Osteoblast (primary cell): ENCODE measurements around the gene PCDHGA5. TPM values are rescaled to one million over a fixed set of nuclear protein-coding genes. Genes with fewer than 3 reads are reported as not detected.

ENCODE experiments used
- DNase-seq: peaks from one replicate; pipeline ENCODE4 v3.0.0; 2011; ENCODE audit warnings: low spot score, mixed read lengths; ENCODE audit not compliant: insufficient read length; ENCODE audit errors: missing footprints
- H2AFZ ChIP-seq: 2 replicates; pipeline ENCODE4 v1.6.0; 2011; ENCODE audit warnings: mild to moderate bottlenecking, low read length
- H3K27ac ChIP-seq: 2 replicates; pipeline ENCODE4 v1.5.1; 2011; ENCODE audit warnings: mild to moderate bottlenecking, low read depth, low read length, moderate library complexity
- H3K27me3 ChIP-seq: 2 replicates; pipeline ENCODE4 v1.6.0; 2012; ENCODE audit warnings: mild to moderate bottlenecking, control low read depth, inconsistent platforms, low read length, moderate library complexity; ENCODE audit not compliant: insufficient read depth
- H3K36me3 ChIP-seq: 2 replicates; pipeline ENCODE4 v1.5.1; 2011; ENCODE audit warnings: mild to moderate bottlenecking, low read length, control low read depth, moderate library complexity; ENCODE audit not compliant: insufficient read depth
- H3K4me1 ChIP-seq: 2 replicates; pipeline ENCODE4 v1.5.1; 2011; ENCODE audit warnings: mild to moderate bottlenecking, low read length, control low read depth, moderate library complexity; ENCODE audit not compliant: insufficient read depth
- H3K4me2 ChIP-seq: 2 replicates; pipeline ENCODE4 v1.6.0; 2011; ENCODE audit warnings: mild to moderate bottlenecking, low read length; ENCODE audit not compliant: insufficient read depth
- H3K4me3 ChIP-seq: fragments of 200-600 bp; sonication (generic); 3 replicates; pipeline ENCODE4 v1.5.1; 2012; ENCODE audit warnings: mild to moderate bottlenecking, low read length, inconsistent platforms; ENCODE audit not compliant: insufficient read depth
- H3K79me2 ChIP-seq: 2 replicates; pipeline ENCODE4 v1.6.0; 2012; ENCODE audit warnings: mild to moderate bottlenecking, low read length, control low read depth, inconsistent platforms; ENCODE audit not compliant: insufficient read depth
- H3K9me3 ChIP-seq: 2 replicates; pipeline ENCODE4 v1.5.1; 2011; ENCODE audit warnings: low read depth, low read length, control low read depth
- H4K20me1 ChIP-seq: 2 replicates; pipeline ENCODE4 v1.6.0; 2012; ENCODE audit warnings: mild to moderate bottlenecking, low read length, control low read depth; ENCODE audit not compliant: insufficient read depth
- total RNA-seq: library from RNA; depleted of rRNA; stranded (reverse); fragments of >200 nt; gene quantifications from 2 replicates; pipeline ENCODE4 v1.2.3, GENCODE V29; 2012
- TF ChIP-seq, protein P1 (sequence below): IDR thresholded peaks from 2 replicates; pipeline ENCODE4 v1.5.1; 2011; ENCODE audit warnings: mild to moderate bottlenecking, low read depth, low read length, moderate library complexity; ENCODE audit errors: extremely low read depth

PCDHGA5 gene
- total RNA-seq, 1 donor: 2.5 TPM

DNA sequence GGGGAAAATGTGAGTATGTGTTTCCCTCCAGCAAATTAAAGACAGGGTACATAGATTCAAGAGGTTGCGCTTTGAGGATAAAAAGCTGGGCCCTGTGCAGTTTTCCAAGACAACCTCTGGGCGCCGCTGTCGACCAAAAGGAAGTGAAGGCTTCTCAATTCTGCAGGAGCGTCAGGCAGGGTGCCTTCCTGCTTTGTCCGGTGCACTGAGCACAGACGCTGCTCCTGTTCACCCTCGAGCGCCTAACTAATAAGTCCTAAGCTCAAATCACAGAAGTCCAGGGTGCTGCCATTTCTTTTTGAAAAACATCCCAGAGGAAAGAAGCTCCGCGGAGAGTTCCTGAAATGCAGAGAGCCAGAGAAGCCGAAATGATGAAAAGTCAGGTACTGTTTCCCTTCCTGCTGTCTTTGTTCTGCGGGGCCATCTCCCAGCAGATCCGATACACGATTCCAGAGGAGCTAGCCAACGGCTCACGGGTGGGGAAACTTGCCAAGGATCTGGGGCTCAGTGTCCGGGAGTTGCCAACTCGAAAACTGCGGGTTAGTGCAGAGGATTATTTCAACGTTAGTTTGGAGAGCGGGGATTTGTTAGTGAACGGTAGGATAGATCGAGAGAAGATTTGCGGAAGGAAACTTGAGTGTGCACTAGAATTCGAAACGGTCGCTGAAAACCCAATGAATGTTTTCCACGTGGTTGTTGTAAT, 13.9 kb upstream of the PCDHGA5 start, which contains the start of gene PCDHGB1:
Gene PCDHGB1 (plus strand): TSS at position 183 of the 703 bp plus-strand sequence. CDS start 162 bp downstream, at position 345.
- peak; percentile 91 for DNase-seq
- TF ChIP-seq, protein P1, sequence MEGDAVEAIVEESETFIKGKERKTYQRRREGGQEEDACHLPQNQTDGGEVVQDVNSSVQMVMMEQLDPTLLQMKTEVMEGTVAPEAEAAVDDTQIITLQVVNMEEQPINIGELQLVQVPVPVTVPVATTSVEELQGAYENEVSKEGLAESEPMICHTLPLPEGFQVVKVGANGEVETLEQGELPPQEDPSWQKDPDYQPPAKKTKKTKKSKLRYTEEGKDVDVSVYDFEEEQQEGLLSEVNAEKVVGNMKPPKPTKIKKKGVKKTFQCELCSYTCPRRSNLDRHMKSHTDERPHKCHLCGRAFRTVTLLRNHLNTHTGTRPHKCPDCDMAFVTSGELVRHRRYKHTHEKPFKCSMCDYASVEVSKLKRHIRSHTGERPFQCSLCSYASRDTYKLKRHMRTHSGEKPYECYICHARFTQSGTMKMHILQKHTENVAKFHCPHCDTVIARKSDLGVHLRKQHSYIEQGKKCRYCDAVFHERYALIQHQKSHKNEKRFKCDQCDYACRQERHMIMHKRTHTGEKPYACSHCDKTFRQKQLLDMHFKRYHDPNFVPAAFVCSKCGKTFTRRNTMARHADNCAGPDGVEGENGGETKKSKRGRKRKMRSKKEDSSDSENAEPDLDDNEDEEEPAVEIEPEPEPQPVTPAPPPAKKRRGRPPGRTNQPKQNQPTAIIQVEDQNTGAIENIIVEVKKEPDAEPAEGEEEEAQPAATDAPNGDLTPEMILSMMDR: peak; percentile 64
- H3K4me2 ChIP-seq: peak within 1 kb of the TSS; percentile 83

DNA sequence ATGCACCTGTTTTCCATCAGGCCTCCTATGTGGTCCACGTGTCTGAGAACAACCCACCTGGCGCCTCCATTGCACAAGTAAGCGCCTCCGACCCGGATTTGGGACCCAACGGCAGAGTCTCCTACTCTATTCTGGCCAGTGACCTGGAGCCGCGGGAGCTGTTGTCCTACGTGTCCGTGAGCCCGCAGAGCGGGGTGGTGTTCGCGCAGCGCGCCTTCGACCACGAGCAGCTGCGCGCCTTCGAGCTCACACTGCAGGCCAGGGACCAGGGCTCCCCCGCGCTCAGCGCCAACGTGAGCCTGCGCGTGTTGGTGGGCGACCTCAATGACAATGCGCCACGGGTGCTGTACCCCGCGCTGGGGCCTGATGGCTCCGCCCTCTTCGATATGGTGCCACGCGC, 12.4 kb upstream of the PCDHGA5 start:
- no peaks in the 10 kb centered on the region for H3K79me2 ChIP-seq
- H3K27me3 ChIP-seq: peaks cover 25% of the 10 kb centered on the region
- H3K4me1 ChIP-seq: peaks cover 2% of the 10 kb centered on the region
- H3K4me3 ChIP-seq: no peak overlapping the region
- DNase-seq: no peak
- H3K4me2 ChIP-seq: no peak overlapping the region
- H4K20me1 ChIP-seq: no peaks in the 10 kb centered on the region
- H2AFZ ChIP-seq: no peak overlapping the region
- no peak overlapping the region for H3K27ac ChIP-seq
- TF ChIP-seq, protein P1: no peak
- H3K9me3 ChIP-seq: peaks cover 10% of the 10 kb centered on the region
- no peaks in the 10 kb centered on the region for H3K36me3 ChIP-seq

More for the DNA sequence above, 13.9 kb upstream of the PCDHGA5 start, which contains the start of gene PCDHGB1:
- H3K9me3 ChIP-seq: peaks cover 2% of the 10 kb centered on the region
- no peaks in the 10 kb centered on the region for H3K36me3 ChIP-seq
- peaks cover 20% of the 10 kb centered on the region for H3K27me3 ChIP-seq
- H3K27ac ChIP-seq: no peak within 1 kb of the TSS
- H4K20me1 ChIP-seq: no peaks in the 10 kb centered on the region
- H3K4me3 ChIP-seq: peak within 1 kb of the TSS; percentile 68
- no peaks in the 10 kb centered on the region for H3K79me2 ChIP-seq
- peak within 1 kb of the TSS; percentile 76 for H2AFZ ChIP-seq
- H3K4me1 ChIP-seq: no peaks in the 10 kb centered on the region

DNA sequence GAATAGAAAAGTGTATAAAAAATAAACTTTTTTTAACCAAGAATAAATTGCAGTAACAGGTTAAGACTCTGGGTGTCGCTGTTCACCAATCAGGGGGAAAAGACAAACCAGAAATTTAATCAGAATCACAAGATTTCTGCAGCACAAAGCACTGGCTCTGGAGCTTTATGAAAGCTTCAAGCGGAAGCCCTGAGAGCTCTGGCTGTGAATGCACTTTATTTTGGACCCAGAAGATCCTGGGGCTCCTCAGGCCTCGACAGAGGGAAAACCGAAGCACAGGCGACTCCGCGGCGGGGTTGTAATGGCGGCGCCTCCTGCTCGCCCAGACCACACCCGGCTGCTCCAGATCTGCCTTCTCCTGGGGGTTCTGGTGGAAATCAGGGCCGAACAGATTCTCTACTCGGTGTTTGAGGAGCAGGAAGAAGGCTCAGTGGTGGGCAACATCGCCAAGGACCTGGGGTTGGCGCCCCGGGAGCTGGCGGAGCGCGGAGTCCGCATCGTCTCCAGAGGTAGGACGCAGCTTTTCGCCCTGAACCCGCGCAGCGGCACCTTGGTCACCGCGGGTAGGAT, 9.0 kb upstream of the PCDHGA5 start, which contains the start of gene PCDHGA4:
Gene PCDHGA4 (plus strand): TSS at position 122 of the 570 bp plus-strand sequence. CDS start 87 bp downstream, at position 209.
- H3K4me1 ChIP-seq: peaks cover 2% of the 10 kb centered on the region
- TF ChIP-seq, protein P1: peak; percentile 65
- no peaks in the 10 kb centered on the region for H4K20me1 ChIP-seq
- no peak for DNase-seq
- H3K27me3 ChIP-seq: peaks cover 26% of the 10 kb centered on the region
- peaks cover 10% of the 10 kb centered on the region for H3K9me3 ChIP-seq
- no peak within 1 kb of the TSS for H3K27ac ChIP-seq
- H3K4me2 ChIP-seq: peak within 1 kb of the TSS; percentile 75
- H2AFZ ChIP-seq: peak within 1 kb of the TSS; percentile 88
- peak within 1 kb of the TSS; percentile 69 for H3K4me3 ChIP-seq
- H3K36me3 ChIP-seq: no peaks in the 10 kb centered on the region
- H3K79me2 ChIP-seq: no peaks in the 10 kb centered on the region

DNA sequence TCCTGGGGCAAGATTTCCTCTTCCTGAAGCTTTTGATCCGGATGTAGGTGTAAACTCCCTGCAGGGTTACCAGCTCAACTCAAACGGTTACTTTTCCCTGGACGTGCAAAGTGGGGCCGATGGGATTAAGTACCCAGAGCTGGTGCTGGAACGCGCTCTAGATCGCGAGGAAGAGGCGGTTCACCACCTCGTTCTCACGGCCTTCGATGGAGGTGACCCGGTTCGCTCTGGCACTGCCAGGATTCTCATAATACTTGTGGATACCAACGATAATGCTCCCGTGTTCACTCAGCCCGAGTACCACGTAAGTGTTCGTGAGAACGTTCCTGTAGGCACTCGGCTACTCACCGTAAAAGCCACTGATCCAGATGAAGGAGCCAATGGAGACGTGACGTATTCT, 8.3 kb upstream of the PCDHGA5 start:
- Histone ChIP-seq H4K20me1 (no peaks in the 10 kb centered on the region), H3K36me3 (no peaks in the 10 kb centered on the region), H3K9me3 (peaks cover 11% of the 10 kb centered on the region), H3K4me1 (peaks cover 2% of the 10 kb centered on the region), H3K4me2 (peak overlapping the region; percentile 75), H3K27ac (no peak overlapping the region), H3K79me2 (no peaks in the 10 kb centered on the region), H2AFZ (no peak overlapping the region), H3K27me3 (peaks cover 31% of the 10 kb centered on the region), H3K4me3 (peak overlapping the region; percentile 69)
- TF ChIP-seq, protein P1: no peak
- no peak for DNase-seq
